HG03442 (cell line): ENCODE results near the gene FAM240B.
A peak's percentile ranks its signal among the peaks of the same experiment; 100 is the strongest.

Experiments
- ATAC-seq: cut with Tn5 transposase; IDR thresholded peaks from one replicate; pipeline ENCODE4 v1.9.1; 2021; ENCODE audit warnings: mild to moderate bottlenecking, moderate library complexity; ENCODE audit not compliant: unreplicated experiment

Gene FAM240B

GRCh38 chr9:38670542-38671371 lies 49.2 kb downstream of the FAM240B start:
- no peak for ATAC-seq

GRCh38 chr9:38668791-38669466 lies 51.0 kb downstream of the FAM240B start:
- no peak for ATAC-seq

- ATAC-seq = no peak
Observed at GRCh38 chr9:38662763-38663593, 57.0 kb downstream of the FAM240B start.

GRCh38 chr9:38659538-38659937 lies 60.4 kb downstream of the FAM240B start:
- no peak for ATAC-seq

GRCh38 chr9:38656896-38657295 lies 63.0 kb downstream of the FAM240B start:
- no peak for ATAC-seq

- no peak for ATAC-seq
Observed at GRCh38 chr9:38652486-38652885, 67.4 kb downstream of the FAM240B start.

GRCh38 chr9:38652044-38652443 lies 67.9 kb downstream of the FAM240B start:
- peak; percentile 51 for ATAC-seq

- ATAC-seq = peak; percentile 67
Observed at GRCh38 chr9:38651400-38652042, 68.4 kb downstream of the FAM240B start.

GRCh38 chr9:38650564-38650963 lies 69.4 kb downstream of the FAM240B start:
- ATAC-seq = no peak

GRCh38 chr9:38649731-38650363 lies 70.1 kb downstream of the FAM240B start:
- no peak for ATAC-seq

GRCh38 chr9:38644601-38645000 lies 75.3 kb downstream of the FAM240B start:
- no peak for ATAC-seq
